Liver (tissue), 9 donors: Measurements from ENCODE around the gene SYNM. TPM values are rescaled to one million over a fixed set of nuclear protein-coding genes. Genes with fewer than 3 reads are reported as not detected.

ENCODE experiments used
- DNase-seq: peaks from one replicate; pipeline ENCODE4 v3.0.0-alpha.2; 2017; ENCODE audit warnings: low spot score
- H3K27ac ChIP-seq, 2 donors: one replicate each; pipeline ENCODE4 v1.7.0; 2013; ENCODE audit warnings: inconsistent platforms in 2 of 2, low read length in 2 of 2, control low read depth in 1 of 2, low read depth in 1 of 2, mild to moderate bottlenecking in 1 of 2
- H3K27me3 ChIP-seq, 4 donors: one replicate each; pipeline versions ENCODE4 v1.6.1 to v1.7.0; 2013; ENCODE audit warnings: low read length in 3 of 4, inconsistent platforms in 1 of 4, mild to moderate bottlenecking in 1 of 4, moderate library complexity in 1 of 4; ENCODE audit not compliant: control insufficient read depth in 4 of 4, insufficient read depth in 4 of 4
- H3K36me3 ChIP-seq, 4 donors: one replicate each; pipeline versions ENCODE4 v1.6.1 to v1.7.0; 2013; ENCODE audit warnings: low read length in 3 of 4, mild to moderate bottlenecking in 3 of 4, low read depth in 1 of 4, moderate library complexity in 1 of 4; ENCODE audit not compliant: control insufficient read depth in 4 of 4, insufficient read depth in 3 of 4
- H3K4me1 ChIP-seq, 4 donors: one replicate each; pipeline versions ENCODE4 v1.6.1 to v1.7.0; 2013; ENCODE audit warnings: low read length in 3 of 4, mild to moderate bottlenecking in 3 of 4, moderate library complexity in 1 of 4; ENCODE audit not compliant: control insufficient read depth in 4 of 4, insufficient read depth in 4 of 4
- H3K4me3 ChIP-seq, 3 donors: one replicate each; pipeline versions ENCODE4 v1.6.1 to v1.7.0; 2013; ENCODE audit warnings: low read length in 3 of 3, control low read depth in 1 of 3, low read depth in 1 of 3, mild to moderate bottlenecking in 1 of 3
- H3K9ac ChIP-seq, 2 donors: one replicate each; pipeline ENCODE4 v1.7.0; 2013; ENCODE audit warnings: low read length in 2 of 2, mild to moderate bottlenecking in 2 of 2, moderate library complexity in 2 of 2, control low read depth in 1 of 2, low read depth in 1 of 2
- H3K9me3 ChIP-seq, 4 donors: one replicate each; pipeline versions ENCODE4 v1.6.1 to v1.7.0; 2013; ENCODE audit warnings: low read length in 3 of 4; ENCODE audit not compliant: control insufficient read depth in 4 of 4
- EGR1 ChIP-seq, 2 donors: IDR thresholded peaks; 2 replicates each; pipeline ENCODE4 v1.6.1; 2016 to 2018; ENCODE audit warnings: antibody characterized with exemption in 2 of 2, low read depth in 2 of 2
- FOXA1 ChIP-seq: IDR thresholded peaks from 2 replicates; pipeline ENCODE4 v1.6.1; 2016; ENCODE audit warnings: antibody characterized with exemption
- FOXA2 ChIP-seq: IDR thresholded peaks from 2 replicates; pipeline ENCODE4 v1.6.1; 2016; ENCODE audit warnings: antibody characterized with exemption
- GABPA ChIP-seq, 2 donors: IDR thresholded peaks in 1 of 2; conservative IDR thresholded peaks in 1 of 2; 2 replicates each; pipeline ENCODE4 v1.6.1; 2016; ENCODE audit warnings: antibody characterized with exemption in 2 of 2, mild to moderate bottlenecking in 1 of 2, moderate library complexity in 1 of 2
- HNF4A ChIP-seq, 2 donors: conservative IDR thresholded peaks; 2 replicates each; pipeline ENCODE4 v1.6.1; 2016; ENCODE audit warnings: antibody characterized with exemption in 2 of 2, mild to moderate bottlenecking in 2 of 2
- HNF4G ChIP-seq: IDR thresholded peaks from 2 replicates; pipeline ENCODE4 v1.6.1; 2016; ENCODE audit warnings: antibody characterized with exemption
- JUND ChIP-seq, 2 donors: IDR thresholded peaks; 2 replicates each; pipeline ENCODE4 v1.6.1; 2016; ENCODE audit warnings: antibody characterized with exemption in 2 of 2
- NR2F2 ChIP-seq: IDR thresholded peaks from 2 replicates; pipeline ENCODE4 v1.6.1; 2016; ENCODE audit warnings: antibody characterized with exemption
- RAD21 ChIP-seq, 2 donors: IDR thresholded peaks; 2 replicates each; pipeline ENCODE4 v1.6.1; 2016; ENCODE audit warnings: antibody characterized with exemption in 2 of 2, mild to moderate bottlenecking in 2 of 2
- RXRA ChIP-seq, 2 donors: IDR thresholded peaks; 2 replicates each; pipeline ENCODE4 v1.6.1; 2017 to 2018; ENCODE audit warnings: antibody characterized with exemption in 2 of 2, mild to moderate bottlenecking in 1 of 2
- SP1 ChIP-seq: IDR thresholded peaks from 2 replicates; pipeline ENCODE4 v1.6.1; 2018; ENCODE audit warnings: antibody characterized with exemption, mild to moderate bottlenecking
- TAF1 ChIP-seq: conservative IDR thresholded peaks from 2 replicates; pipeline ENCODE4 v1.6.1; 2016; ENCODE audit warnings: antibody characterized with exemption, mild to moderate bottlenecking
- YY1 ChIP-seq: IDR thresholded peaks from 2 replicates; pipeline ENCODE4 v1.6.1; 2016; ENCODE audit warnings: antibody characterized with exemption, mild to moderate bottlenecking
- WGBS: extraction: QIAGEN DNeasy Blood & Tissue Kit; methylation state at CpG from one replicate; pipeline ENCODE4 v1.1.7; 2013; 5-methylcytosine and 5-hydroxymethylcytosine counted together
- polyA plus RNA-seq, 2 donors: library from polyadenylated mRNA; stranded (reverse) in 1 of 2; unstranded in 1 of 2; fragments of 200-250 nt in 1 of 2; fragments of >200 nt in 1 of 2; fragmentation: Nextera tagmentation in 1 of 2; extraction: Ambion mirVana in 1 of 2; gene quantifications; one replicate each; pipeline versions ENCODE4 v1.2.1 to v1.2.3, GENCODE V29; 2013 to 2015
- total RNA-seq, 2 donors: library from RNA; depleted of rRNA; stranded (reverse); fragments of >200 nt; gene quantifications; one replicate each; pipeline ENCODE4 v1.2.3, GENCODE V29; 2014
- TF ChIP-seq, protein P1 (sequence below): fragments of 150-350 bp; IDR thresholded peaks from 2 replicates; pipeline ENCODE4 v1.5.1; 2017; ENCODE audit warnings: improper control_type of control experiment, low read depth, low read length; ENCODE audit not compliant: missing input control
- TF ChIP-seq, protein P2 (sequence below): IDR thresholded peaks from 2 replicates; pipeline ENCODE4 v1.6.1; 2016; ENCODE audit warnings: antibody characterized with exemption
- TF ChIP-seq, protein P3 (sequence below): IDR thresholded peaks from 2 replicates; pipeline ENCODE4 v1.6.1; 2016; ENCODE audit warnings: antibody characterized with exemption
- TF ChIP-seq, protein P4 (sequence below): IDR thresholded peaks from 2 replicates; pipeline ENCODE4 v1.6.1; 2016; ENCODE audit warnings: antibody characterized with exemption
- TF ChIP-seq, protein P5 (sequence below): IDR thresholded peaks from 2 replicates; pipeline ENCODE4 v1.6.1; 2016; ENCODE audit warnings: antibody characterized with exemption, mild to moderate bottlenecking
- donor health status: healthy.
- donor health status: healthy.
- donor health status: healthy.
- donor health status: healthy.
- donor health status: healthy.

The SYNM gene
- total and polyA plus RNA-seq, 4 donors: 0.39 to 6.4 (median 1.2) TPM

DNA sequence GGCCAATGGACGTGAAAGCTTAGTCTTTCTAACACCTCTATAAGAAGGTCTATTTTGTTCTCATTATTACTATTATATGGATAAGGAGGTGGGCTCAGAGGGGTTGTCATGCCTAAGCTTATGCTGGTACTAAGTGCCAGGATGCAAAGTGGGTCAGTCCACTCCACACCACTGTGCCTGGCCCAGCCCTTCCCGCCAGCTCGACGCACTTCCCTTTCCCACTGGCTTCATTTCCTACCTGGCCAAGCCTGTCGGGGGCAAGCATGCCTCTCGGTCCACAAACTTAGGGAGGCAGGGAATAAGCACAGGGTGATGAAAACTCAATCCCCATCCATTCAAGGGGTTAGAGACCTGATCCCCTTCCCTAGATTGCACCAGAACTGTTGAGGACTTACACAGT lies 5.9 kb upstream of the SYNM start (continued):
- TF ChIP-seq, protein P1, sequence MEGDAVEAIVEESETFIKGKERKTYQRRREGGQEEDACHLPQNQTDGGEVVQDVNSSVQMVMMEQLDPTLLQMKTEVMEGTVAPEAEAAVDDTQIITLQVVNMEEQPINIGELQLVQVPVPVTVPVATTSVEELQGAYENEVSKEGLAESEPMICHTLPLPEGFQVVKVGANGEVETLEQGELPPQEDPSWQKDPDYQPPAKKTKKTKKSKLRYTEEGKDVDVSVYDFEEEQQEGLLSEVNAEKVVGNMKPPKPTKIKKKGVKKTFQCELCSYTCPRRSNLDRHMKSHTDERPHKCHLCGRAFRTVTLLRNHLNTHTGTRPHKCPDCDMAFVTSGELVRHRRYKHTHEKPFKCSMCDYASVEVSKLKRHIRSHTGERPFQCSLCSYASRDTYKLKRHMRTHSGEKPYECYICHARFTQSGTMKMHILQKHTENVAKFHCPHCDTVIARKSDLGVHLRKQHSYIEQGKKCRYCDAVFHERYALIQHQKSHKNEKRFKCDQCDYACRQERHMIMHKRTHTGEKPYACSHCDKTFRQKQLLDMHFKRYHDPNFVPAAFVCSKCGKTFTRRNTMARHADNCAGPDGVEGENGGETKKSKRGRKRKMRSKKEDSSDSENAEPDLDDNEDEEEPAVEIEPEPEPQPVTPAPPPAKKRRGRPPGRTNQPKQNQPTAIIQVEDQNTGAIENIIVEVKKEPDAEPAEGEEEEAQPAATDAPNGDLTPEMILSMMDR: no peak
- TF ChIP-seq EGR1 (IDR thresholded peaks at IDR 0.05; ENCODE audit: low read depth in 2 of 2): no peak
- TF ChIP-seq, protein P2, sequence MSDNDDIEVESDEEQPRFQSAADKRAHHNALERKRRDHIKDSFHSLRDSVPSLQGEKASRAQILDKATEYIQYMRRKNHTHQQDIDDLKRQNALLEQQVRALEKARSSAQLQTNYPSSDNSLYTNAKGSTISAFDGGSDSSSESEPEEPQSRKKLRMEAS: no peak

DNA sequence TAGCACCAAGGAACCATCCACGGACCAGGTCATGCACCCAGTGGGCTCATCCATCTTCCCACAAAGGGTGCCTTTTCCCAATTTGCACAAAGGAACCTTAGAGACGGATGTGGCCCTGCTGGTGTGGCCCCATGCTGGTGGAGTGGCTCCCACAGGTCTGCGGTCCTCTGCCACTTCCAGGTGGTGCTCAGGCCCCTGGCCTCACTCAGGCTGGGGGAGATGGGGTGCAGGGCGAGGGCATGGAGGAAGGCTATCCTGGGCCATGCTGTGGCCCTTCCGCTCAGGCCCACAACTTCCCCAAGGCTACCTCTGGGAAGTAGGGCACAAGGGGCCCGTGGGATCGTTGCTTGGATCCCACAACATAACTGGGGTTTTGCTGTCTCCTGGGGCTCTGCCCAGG lies 5.2 kb upstream of the SYNM start:
- H3K4me1 ChIP-seq: peaks cover 2 to 6% (median 5%) of the 10 kb centered on the region in 4 donors
- no peaks in the 10 kb centered on the region for H3K9me3 ChIP-seq
- WGBS: 88% methylated on average over 7 of the region's 7 CpGs
- no peaks in the 10 kb centered on the region for H3K27me3 ChIP-seq
- no peak overlapping the region for H3K9ac ChIP-seq
- H3K4me3 ChIP-seq: no peak overlapping the region
- no peak overlapping the region for H3K27ac ChIP-seq
- TF ChIP-seq, protein P1: no peak
- no peak for TF ChIP-seq RAD21 (IDR thresholded peaks at IDR 0.05)
- no peak for TF ChIP-seq FOXA1
- no peak for TF ChIP-seq YY1
- TF ChIP-seq NR2F2: no peak
- TF ChIP-seq EGR1 (IDR thresholded peaks at IDR 0.05; ENCODE audit: low read depth in 2 of 2): no peak
- TF ChIP-seq, protein P3, sequence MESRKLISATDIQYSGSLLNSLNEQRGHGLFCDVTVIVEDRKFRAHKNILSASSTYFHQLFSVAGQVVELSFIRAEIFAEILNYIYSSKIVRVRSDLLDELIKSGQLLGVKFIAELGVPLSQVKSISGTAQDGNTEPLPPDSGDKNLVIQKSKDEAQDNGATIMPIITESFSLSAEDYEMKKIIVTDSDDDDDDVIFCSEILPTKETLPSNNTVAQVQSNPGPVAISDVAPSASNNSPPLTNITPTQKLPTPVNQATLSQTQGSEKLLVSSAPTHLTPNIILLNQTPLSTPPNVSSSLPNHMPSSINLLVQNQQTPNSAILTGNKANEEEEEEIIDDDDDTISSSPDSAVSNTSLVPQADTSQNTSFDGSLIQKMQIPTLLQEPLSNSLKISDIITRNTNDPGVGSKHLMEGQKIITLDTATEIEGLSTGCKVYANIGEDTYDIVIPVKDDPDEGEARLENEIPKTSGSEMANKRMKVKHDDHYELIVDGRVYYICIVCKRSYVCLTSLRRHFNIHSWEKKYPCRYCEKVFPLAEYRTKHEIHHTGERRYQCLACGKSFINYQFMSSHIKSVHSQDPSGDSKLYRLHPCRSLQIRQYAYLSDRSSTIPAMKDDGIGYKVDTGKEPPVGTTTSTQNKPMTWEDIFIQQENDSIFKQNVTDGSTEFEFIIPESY: no peak
- TF ChIP-seq, protein P4, sequence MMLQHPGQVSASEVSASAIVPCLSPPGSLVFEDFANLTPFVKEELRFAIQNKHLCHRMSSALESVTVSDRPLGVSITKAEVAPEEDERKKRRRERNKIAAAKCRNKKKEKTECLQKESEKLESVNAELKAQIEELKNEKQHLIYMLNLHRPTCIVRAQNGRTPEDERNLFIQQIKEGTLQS: no peak
- TF ChIP-seq HNF4G: no peak
- no peak for TF ChIP-seq JUND (IDR thresholded peaks at IDR 0.05)
- TF ChIP-seq SP1: no peak
- no peak for TF ChIP-seq FOXA2
- TF ChIP-seq, protein P5, sequence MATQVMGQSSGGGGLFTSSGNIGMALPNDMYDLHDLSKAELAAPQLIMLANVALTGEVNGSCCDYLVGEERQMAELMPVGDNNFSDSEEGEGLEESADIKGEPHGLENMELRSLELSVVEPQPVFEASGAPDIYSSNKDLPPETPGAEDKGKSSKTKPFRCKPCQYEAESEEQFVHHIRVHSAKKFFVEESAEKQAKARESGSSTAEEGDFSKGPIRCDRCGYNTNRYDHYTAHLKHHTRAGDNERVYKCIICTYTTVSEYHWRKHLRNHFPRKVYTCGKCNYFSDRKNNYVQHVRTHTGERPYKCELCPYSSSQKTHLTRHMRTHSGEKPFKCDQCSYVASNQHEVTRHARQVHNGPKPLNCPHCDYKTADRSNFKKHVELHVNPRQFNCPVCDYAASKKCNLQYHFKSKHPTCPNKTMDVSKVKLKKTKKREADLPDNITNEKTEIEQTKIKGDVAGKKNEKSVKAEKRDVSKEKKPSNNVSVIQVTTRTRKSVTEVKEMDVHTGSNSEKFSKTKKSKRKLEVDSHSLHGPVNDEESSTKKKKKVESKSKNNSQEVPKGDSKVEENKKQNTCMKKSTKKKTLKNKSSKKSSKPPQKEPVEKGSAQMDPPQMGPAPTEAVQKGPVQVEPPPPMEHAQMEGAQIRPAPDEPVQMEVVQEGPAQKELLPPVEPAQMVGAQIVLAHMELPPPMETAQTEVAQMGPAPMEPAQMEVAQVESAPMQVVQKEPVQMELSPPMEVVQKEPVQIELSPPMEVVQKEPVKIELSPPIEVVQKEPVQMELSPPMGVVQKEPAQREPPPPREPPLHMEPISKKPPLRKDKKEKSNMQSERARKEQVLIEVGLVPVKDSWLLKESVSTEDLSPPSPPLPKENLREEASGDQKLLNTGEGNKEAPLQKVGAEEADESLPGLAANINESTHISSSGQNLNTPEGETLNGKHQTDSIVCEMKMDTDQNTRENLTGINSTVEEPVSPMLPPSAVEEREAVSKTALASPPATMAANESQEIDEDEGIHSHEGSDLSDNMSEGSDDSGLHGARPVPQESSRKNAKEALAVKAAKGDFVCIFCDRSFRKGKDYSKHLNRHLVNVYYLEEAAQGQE: no peak
- TF ChIP-seq RXRA (IDR thresholded peaks at IDR 0.05): no peak
- TF ChIP-seq, protein P2: no peak
- TF ChIP-seq GABPA (IDR thresholded peaks at IDR 0.05 in 1 of 2, conservative IDR thresholded peaks at IDR 0.05 in 1 of 2): no peak
- TF ChIP-seq TAF1: no peak
- TF ChIP-seq HNF4A (conservative IDR thresholded peaks at IDR 0.05): no peak
- DNase-seq: no peak
- H3K36me3 ChIP-seq: no peaks in the 10 kb centered on the region
